HL-60 (cell line): ENCODE measurements around the gene ARL5B.

Experiments
- GABPA ChIP-seq: IDR thresholded peaks from 2 replicates; pipeline ENCODE4 v1.6.1; 2012; ENCODE audit warnings: low read depth
- TF ChIP-seq, protein P1 (sequence below): IDR thresholded peaks from one replicate; pipeline ENCODE4 v1.5.1; 2011; ENCODE audit warnings: low read length, control low read depth, inconsistent platforms; ENCODE audit not compliant: insufficient read depth

DNA sequence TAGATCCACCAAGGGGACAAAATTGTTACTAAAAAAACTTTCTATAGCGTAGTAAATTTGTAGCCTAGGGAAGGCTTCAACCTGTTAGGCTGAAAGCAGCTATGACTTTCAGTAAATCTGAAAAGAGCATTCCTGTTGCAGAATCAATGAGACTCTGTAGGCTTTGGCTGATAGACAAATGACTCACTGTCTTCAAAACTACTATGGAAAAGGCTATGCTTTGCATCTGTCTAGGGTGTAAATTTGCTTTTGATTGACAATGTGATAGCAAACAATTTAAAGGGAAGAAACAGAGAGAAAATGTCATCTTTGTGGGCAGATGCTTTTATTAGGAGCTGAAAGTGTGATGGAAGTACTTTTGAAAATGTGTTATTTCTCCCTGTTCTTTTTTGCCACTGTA lies 60.6 kb downstream of the ARL5B start:
- TF ChIP-seq, protein P1, sequence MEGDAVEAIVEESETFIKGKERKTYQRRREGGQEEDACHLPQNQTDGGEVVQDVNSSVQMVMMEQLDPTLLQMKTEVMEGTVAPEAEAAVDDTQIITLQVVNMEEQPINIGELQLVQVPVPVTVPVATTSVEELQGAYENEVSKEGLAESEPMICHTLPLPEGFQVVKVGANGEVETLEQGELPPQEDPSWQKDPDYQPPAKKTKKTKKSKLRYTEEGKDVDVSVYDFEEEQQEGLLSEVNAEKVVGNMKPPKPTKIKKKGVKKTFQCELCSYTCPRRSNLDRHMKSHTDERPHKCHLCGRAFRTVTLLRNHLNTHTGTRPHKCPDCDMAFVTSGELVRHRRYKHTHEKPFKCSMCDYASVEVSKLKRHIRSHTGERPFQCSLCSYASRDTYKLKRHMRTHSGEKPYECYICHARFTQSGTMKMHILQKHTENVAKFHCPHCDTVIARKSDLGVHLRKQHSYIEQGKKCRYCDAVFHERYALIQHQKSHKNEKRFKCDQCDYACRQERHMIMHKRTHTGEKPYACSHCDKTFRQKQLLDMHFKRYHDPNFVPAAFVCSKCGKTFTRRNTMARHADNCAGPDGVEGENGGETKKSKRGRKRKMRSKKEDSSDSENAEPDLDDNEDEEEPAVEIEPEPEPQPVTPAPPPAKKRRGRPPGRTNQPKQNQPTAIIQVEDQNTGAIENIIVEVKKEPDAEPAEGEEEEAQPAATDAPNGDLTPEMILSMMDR, result no peak
- no peak for TF ChIP-seq GABPA
